CD4-positive, alpha-beta T cell treated with Interleukin-21 for 1 hour (primary cell): Measurements from ENCODE around the gene EPC2.
"Not testable (repeated sequence)": the region's sequence is repeated elsewhere in the genome, so short reads cannot be mapped to it uniquely, and the experiment has no call there.

ENCODE experiments used
- DNase-seq: peaks from one replicate; pipeline ENCODE4 v3.0.0-alpha.2; 2020

The EPC2 gene

GRCh38 chr2:148737742-148738141, 93.2 kb downstream of the EPC2 start:
- no peak for DNase-seq

GRCh38 chr2:148739454-148740105, 95.0 kb downstream of the EPC2 start:
- DNase-seq, result no peak

GRCh38 chr2:148742373-148742772, 97.8 kb downstream of the EPC2 start:
- DNase-seq, result no peak

- no peak for DNase-seq
Measured at GRCh38 chr2:148745151-148745851, 100.8 kb downstream of the EPC2 start.

- no peak for DNase-seq
Measured at GRCh38 chr2:148746973-148747372, 102.4 kb downstream of the EPC2 start.

GRCh38 chr2:148751907-148752306, 107.4 kb downstream of the EPC2 start:
- no peak for DNase-seq

- no peak for DNase-seq
Measured at GRCh38 chr2:148752977-148753376, 108.4 kb downstream of the EPC2 start.

GRCh38 chr2:148754864-148755263, 110.3 kb downstream of the EPC2 start:
- DNase-seq, result no peak

- DNase-seq, result no peak
Measured at GRCh38 chr2:148756292-148756975, 111.9 kb downstream of the EPC2 start.

- peak; percentile 34 for DNase-seq
Measured at GRCh38 chr2:148764815-148765214, 120.3 kb downstream of the EPC2 start.

GRCh38 chr2:148770047-148770446, 125.5 kb downstream of the EPC2 start:
- DNase-seq, result no peak

- no peak for DNase-seq
Measured at GRCh38 chr2:148781544-148781943, 137.0 kb downstream of the EPC2 start.

GRCh38 chr2:148789059-148789458, 144.5 kb downstream of the EPC2 start:
- DNase-seq, result no peak

- DNase-seq, result not testable (repeated sequence)
Measured at GRCh38 chr2:148790172-148790571, 145.6 kb downstream of the EPC2 start.

- no peak for DNase-seq
Measured at GRCh38 chr2:148794558-148794957, 150.0 kb downstream of the EPC2 start.

- DNase-seq, result no peak
Measured at GRCh38 chr2:148796735-148797512, 152.4 kb downstream of the EPC2 start.

GRCh38 chr2:148802448-148803220, 158.1 kb downstream of the EPC2 start:
- DNase-seq, result no peak

- DNase-seq, result no peak
Measured at GRCh38 chr2:148810081-148810480, 165.5 kb downstream of the EPC2 start.

- DNase-seq, result no peak
Measured at GRCh38 chr2:148812306-148812705, 167.8 kb downstream of the EPC2 start.

GRCh38 chr2:148813603-148814065, 169.1 kb downstream of the EPC2 start:
- peak; percentile 60 for DNase-seq

- no peak for DNase-seq
Measured at GRCh38 chr2:148814143-148814859, 169.8 kb downstream of the EPC2 start.
